Measurements from ENCODE around the gene DGKZ.

The DGKZ gene

DNA sequence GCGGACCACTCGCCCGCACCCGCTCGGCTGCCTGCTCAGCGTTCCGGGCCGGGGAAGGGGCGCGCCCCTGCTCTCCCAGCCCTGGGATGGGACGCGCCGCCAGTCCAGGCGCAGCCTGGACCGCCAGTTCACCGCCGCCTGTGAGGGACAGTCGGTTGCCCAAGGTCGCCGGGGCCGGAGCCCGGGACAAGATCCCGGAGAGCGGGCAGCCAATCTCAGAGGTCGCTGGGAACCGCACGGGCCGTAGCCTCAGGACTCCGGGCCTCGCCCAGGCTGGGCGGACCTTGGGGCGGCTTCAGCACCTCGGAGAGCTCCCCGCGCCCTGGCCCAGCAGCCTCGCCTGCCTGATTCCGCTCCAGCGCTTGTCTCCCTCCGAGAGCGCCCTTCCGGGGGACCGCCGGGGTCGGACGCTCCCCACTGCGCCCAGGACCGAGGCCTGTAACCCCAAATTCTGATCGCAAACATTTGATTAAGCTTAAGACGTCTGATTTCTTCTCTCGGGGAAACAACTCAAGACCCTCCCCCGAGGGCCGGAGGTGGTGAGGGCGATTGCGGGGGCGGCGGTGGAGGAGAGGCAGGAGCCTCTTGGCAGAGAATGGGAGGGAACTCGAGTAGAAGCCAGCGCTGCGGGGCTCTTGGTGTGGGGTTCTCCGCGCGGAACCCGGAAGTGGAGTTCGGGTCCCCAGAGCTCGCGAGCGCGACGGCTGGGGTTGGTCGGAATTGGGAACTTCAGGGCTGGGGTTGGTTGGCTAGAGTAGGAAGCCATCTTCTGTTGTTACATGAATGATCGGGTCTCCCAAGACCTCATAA lies 45.4 kb downstream of the DGKZ start:
- H3K4me1 Mint-ChIP-seq (ENCODE audit: low read depth): peaks cover 30% of the 10 kb centered on the region
- no peaks in the 10 kb centered on the region for H3K9me3 Mint-ChIP-seq
- peak overlapping the region; percentile 74 for H3K4me3 Mint-ChIP-seq
- peak; percentile 85 for DNase-seq
- H3K27ac Mint-ChIP-seq: no peak overlapping the region
- H3K36me3 Mint-ChIP-seq (ENCODE audit: low read depth): peaks cover 16% of the 10 kb centered on the region
- peaks cover 50% of the 10 kb centered on the region for H3K27me3 Mint-ChIP-seq

DNA sequence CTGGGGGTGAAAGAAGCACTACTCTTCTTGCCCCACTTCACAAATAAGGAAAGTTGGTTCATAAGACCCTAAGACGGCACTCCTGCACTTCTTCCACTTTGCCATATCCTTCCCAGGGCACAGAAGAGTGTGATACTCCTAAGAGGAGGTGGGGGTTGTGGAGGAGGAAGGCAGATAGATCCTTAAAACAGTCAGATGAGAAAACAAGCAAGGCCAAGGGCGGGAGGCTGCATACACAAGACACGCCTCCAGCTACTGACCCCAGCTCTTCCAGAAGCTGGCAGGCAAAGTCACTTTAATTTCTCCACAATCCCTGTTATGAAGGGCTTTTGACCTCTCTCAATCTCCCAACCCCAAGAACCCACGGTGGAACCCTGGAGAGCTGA lies 46.0 kb downstream of the DGKZ start:
- Mint-ChIP-seq H3K36me3 (ENCODE audit: low read depth) (peaks cover 22% of the 10 kb centered on the region), H3K9me3 (no peaks in the 10 kb centered on the region), H3K4me1 (ENCODE audit: low read depth) (peaks cover 26% of the 10 kb centered on the region), H3K27me3 (peaks cover 45% of the 10 kb centered on the region), H3K27ac (no peak overlapping the region), H3K4me3 (peak overlapping the region; percentile 74)
- DNase-seq: no peak

DNA sequence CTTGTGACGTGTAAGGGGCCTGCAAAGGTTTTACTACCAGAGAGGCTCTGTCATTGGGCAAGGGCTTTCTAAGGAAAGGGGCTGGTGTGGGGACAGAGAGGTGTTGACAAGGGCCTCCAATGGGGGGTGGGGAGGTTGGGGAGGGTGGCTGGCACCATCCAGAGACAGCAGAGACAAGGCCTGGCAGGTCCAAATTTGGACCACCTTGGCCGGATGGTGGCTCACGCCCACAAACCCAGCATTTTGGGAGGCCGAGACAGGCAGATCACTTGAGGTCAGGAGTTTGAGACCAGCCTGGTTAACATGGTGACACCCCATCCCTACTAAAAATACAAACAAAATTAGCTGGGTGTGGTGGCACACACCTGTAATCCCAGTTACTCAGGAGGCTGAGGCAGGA lies 46.5 kb downstream of the DGKZ start:
- Mint-ChIP-seq H3K9me3 (no peaks in the 10 kb centered on the region), H3K4me1 (ENCODE audit: low read depth) (peaks cover 22% of the 10 kb centered on the region), H3K27ac (no peak overlapping the region), H3K4me3 (no peak overlapping the region), H3K36me3 (ENCODE audit: low read depth) (peaks cover 27% of the 10 kb centered on the region), H3K27me3 (peaks cover 39% of the 10 kb centered on the region)
- no peak for DNase-seq

DNA sequence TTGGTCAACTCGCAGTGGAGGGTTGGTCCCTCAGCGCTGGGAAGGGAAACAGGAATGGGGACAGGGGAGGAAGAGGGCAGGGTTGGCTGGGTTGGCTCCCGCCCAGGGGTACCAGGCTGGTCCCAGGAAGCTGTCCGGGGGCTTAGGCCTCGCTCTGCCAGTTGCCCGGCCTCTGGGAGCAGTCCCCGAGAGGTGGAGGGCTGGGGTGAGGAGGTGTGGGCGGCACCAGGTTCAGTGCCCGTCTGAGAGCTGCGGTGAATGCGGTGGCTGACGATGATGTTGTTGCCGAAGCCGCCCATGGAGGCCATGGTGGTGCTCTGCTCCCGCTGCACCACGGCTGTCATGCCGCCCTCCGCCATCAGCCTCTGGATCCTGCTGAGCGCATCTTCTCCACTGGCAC lies 50.3 kb downstream of the DGKZ start:
- Mint-ChIP-seq H3K27me3 (peaks cover 15% of the 10 kb centered on the region), H3K36me3 (ENCODE audit: low read depth) (peaks cover 46% of the 10 kb centered on the region), H3K9me3 (no peaks in the 10 kb centered on the region), H3K4me3 (no peak overlapping the region), H3K4me1 (ENCODE audit: low read depth) (peaks cover 9% of the 10 kb centered on the region), H3K27ac (no peak overlapping the region)
- no peak for DNase-seq

DNA sequence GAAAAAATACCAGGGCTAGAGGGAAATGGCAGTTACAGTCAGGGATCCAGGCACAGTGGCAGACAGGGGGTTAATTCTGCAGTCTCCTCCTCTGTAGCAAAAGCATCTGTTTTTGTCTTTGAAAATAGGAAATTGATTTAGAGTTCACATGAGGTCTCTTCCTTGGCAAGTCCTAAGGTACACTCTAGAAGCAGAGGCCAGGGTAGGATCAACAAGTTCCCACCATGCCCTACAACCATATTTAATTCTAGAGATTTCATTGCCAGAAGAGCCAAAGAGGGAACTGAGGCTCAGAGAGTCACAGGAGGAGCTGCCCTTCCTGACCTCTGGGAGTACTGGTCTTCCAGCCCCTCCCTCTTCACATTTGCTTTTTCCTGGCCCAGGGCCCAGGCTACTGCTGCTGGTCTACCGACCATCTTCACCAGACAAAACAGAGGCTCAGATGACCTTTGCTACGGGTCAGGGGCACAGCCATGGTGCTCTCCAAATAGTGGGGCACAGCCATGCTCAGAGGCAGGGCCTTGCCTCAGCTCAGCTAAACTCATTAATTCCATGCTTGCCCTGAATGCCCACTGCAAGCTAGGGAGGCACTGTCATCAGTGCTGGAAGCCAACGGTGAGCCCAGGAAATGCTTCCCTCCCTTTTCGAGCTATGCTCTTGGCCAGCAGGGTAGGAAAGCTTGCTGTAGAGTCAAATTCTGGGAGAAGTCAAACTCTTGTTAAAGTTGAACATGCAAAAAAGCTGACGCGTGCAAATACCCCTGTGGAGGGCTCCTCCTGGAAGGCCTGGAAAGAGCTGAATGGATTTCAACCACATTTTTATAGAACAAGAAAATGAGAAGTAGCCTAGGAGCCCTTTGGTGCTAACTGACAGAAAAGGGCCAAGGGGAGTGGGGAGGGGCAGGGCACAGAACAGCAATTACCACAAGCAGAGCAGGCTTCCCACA lies 56.0 kb downstream of the DGKZ start:
- no peaks in the 10 kb centered on the region for H3K27me3 Mint-ChIP-seq
- no peak overlapping the region for H3K4me3 Mint-ChIP-seq
- DNase-seq: no peak
- no peaks in the 10 kb centered on the region for H3K4me1 Mint-ChIP-seq (ENCODE audit: low read depth)
- no peak overlapping the region for H3K27ac Mint-ChIP-seq
- H3K9me3 Mint-ChIP-seq: no peaks in the 10 kb centered on the region
- H3K36me3 Mint-ChIP-seq (ENCODE audit: low read depth): peaks cover 68% of the 10 kb centered on the region

DNA sequence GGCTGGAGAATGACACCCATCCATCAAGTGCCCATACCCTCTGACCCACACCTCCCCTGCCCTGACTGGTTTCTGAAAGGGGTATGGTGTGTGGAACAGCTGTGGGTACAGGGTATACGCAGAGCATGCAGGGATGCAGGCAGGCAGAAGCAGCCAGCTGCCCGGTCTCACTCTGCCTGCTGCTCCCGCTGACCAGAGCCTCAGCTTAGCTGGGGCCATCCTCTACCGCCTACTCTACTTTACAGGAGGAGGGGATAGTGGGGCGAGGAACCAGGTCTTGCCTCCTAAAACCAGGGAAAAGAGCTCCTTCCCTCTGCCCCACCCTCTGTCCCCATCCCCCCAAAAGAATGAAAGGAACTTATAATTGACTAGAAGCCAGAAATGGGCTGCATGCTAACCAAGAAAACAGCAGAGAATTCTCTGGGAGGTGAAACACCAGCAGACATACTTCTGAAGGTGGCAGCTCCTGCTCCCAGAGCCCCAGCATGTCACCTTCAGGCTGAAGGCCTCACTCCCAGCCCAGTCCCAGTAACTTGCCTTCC lies 57.3 kb downstream of the DGKZ start:
- H3K9me3 Mint-ChIP-seq: no peaks in the 10 kb centered on the region
- no peaks in the 10 kb centered on the region for H3K4me1 Mint-ChIP-seq (ENCODE audit: low read depth)
- H3K27ac Mint-ChIP-seq: no peak overlapping the region
- H3K4me3 Mint-ChIP-seq: no peak overlapping the region
- no peaks in the 10 kb centered on the region for H3K27me3 Mint-ChIP-seq
- peaks cover 73% of the 10 kb centered on the region for H3K36me3 Mint-ChIP-seq (ENCODE audit: low read depth)
- DNase-seq: no peak

DNA sequence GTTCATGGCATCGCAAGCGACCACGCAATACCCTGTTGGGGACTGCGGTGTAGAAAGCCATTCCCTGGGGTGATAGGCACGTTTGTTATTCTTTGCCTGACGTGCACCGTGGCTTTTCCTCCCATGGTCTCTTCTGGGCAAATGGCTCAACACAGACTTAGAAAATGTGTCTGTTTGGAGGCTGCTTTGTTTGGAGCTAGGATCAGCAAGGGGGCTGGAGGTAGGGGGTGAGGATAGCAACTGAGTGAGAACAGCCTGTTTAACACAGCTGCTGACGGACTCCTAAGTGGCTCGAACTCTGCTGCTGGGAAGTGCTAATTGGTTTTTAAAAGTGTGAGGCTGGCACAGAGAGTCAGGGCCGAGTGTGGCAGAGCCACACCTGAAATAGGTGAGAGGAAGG lies 60.4 kb downstream of the DGKZ start:
- Mint-ChIP-seq H3K9me3 (no peaks in the 10 kb centered on the region), H3K4me3 (no peak overlapping the region), H3K27me3 (no peaks in the 10 kb centered on the region), H3K27ac (no peak overlapping the region), H3K4me1 (ENCODE audit: low read depth) (no peaks in the 10 kb centered on the region), H3K36me3 (ENCODE audit: low read depth) (peaks cover 72% of the 10 kb centered on the region)
- DNase-seq: no peak

DNA sequence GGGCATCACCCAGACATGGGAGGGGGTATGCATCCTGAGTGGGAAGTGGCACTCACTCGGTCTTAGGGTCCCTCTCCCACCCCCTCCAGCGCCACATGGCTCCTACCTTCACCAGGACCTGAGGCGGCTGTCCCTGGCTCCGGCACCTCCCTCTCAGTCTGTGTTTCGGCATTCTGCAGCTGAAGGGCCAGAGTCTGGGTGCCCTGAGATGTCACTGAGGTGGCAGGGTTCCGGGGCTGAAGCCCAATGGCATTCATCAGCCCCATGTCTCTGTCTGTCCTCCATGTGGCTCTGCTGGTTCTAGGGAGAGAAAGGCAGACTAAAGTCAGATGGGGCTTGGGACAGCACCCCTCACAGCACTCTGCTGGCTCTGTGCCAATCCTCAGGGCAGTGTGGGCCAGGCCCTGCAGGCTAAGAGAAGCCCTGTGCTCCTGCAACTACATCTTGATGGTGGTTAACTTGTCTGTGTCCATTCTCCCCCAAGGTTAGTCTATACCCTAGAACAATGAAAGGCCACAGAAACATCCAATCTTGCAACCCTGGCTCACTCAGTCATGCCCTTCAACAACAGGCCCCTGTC lies 61.2 kb downstream of the DGKZ start:
- H3K27me3 Mint-ChIP-seq: no peaks in the 10 kb centered on the region
- no peaks in the 10 kb centered on the region for H3K9me3 Mint-ChIP-seq
- DNase-seq: no peak
- H3K36me3 Mint-ChIP-seq (ENCODE audit: low read depth): peaks cover 71% of the 10 kb centered on the region
- H3K4me3 Mint-ChIP-seq: no peak overlapping the region
- H3K27ac Mint-ChIP-seq: no peak overlapping the region
- no peaks in the 10 kb centered on the region for H3K4me1 Mint-ChIP-seq (ENCODE audit: low read depth)

DNA sequence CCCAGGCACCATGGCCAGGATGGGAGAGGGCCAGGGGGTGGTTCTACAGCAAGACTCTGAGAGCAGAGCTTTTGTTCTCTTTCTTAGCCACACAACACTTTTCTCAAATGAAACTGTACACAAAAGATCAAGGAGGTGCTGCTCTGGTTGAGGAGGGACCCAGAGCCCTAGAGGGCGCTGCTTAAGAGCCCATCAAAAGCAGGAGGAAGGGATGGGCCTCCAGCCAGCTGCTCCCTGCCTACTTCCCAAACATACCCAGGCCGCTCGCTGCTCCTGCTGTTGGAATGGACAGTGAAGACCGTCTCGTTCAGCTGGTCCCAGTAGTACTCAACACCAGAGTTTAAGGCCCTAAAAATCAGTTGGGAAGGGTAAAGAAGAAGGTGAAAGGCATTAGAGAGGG lies 62.8 kb downstream of the DGKZ start:
- DNase-seq: no peak
- peaks cover 13% of the 10 kb centered on the region for H3K4me1 Mint-ChIP-seq (ENCODE audit: low read depth)
- peaks cover 72% of the 10 kb centered on the region for H3K36me3 Mint-ChIP-seq (ENCODE audit: low read depth)
- no peak overlapping the region for H3K4me3 Mint-ChIP-seq
- H3K27ac Mint-ChIP-seq: no peak overlapping the region
- no peaks in the 10 kb centered on the region for H3K9me3 Mint-ChIP-seq
- no peaks in the 10 kb centered on the region for H3K27me3 Mint-ChIP-seq

DNA sequence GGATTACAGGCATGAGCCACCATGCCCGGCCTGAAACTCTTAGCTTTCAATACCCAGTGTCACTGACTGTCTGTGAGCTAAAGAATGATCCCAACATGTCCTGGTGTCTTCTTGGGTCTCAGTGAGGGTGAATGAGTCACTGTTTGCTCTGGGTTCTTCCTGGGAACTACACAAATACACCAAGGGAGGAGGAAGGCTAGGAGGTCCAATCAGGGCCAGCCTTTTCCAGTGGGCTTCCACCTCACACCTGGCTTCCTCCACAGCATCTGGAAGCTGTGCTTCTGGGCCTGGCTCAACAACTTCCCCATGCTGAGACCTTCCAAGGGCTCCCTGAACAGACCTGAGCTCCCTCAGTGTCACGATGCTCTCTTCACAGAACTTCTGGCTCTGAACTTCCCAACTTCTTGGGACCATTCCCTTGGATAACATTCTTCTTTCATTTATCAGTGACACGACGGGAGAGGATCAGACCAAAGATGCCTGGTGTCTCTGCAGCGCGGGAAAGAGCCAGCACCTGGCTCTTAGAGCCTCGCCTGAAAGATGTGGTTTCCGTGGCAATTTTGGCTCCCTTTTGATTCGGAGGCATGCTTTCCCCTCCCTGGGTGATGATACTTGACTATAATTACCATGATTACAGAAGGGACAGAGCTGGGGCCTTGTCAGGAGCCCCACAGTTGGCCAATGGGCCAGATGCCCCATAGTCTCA lies 66.7 kb downstream of the DGKZ start:
- Mint-ChIP-seq H3K36me3 (ENCODE audit: low read depth) (peaks cover 78% of the 10 kb centered on the region), H3K27me3 (no peaks in the 10 kb centered on the region)

DNA sequence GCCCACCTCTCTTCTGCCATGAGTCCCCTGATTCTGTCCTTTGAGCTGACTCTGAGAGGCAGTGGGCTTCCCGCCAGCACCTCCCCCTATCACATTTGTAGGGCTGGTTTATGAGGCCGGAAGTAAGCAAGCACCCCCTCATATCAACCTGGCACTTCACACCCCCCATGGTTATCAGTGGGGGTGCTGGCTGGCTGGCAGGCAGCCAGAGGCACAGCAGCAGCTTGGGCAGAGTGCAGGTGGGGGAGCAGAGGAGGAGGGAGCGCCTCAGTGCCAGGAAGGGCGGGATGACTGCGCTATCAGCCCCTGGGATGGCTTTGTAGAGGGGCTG lies 67.2 kb downstream of the DGKZ start:
- Mint-ChIP-seq H3K4me1 (ENCODE audit: low read depth) (peaks cover 24% of the 10 kb centered on the region), H3K27me3 (no peaks in the 10 kb centered on the region), H3K4me3 (no peak overlapping the region), H3K36me3 (ENCODE audit: low read depth) (peaks cover 76% of the 10 kb centered on the region), H3K27ac (no peak overlapping the region), H3K9me3 (no peaks in the 10 kb centered on the region)
- DNase-seq: no peak

More for the DNA sequence above, 66.7 kb downstream of the DGKZ start:
- H3K9me3 Mint-ChIP-seq: no peaks in the 10 kb centered on the region
- DNase-seq: no peak
- peaks cover 24% of the 10 kb centered on the region for H3K4me1 Mint-ChIP-seq (ENCODE audit: low read depth)
- H3K27ac Mint-ChIP-seq: no peak overlapping the region
- no peak overlapping the region for H3K4me3 Mint-ChIP-seq

DNA sequence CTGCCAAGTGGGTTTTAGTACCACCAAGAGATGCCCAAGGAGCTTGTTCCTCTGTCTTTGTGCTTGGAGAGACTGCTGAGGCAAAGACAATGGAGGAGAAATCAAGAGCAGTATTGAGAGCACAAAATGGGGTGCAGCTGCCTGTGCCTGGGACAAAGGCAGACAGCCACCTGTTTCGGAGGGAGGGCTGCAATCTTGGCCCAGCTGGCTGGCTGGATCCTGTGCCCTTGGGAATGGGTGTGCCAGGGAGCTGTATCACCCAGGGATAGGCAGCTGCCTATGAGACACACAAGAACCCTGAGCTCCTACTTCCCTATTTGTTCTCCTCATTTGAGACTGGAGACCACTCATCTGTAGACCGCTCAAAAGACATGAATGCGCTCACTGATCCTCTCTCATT lies 67.6 kb downstream of the DGKZ start:
- Mint-ChIP-seq H3K27me3 (no peaks in the 10 kb centered on the region), H3K27ac (no peak overlapping the region)
- DNase-seq: no peak

DNA sequence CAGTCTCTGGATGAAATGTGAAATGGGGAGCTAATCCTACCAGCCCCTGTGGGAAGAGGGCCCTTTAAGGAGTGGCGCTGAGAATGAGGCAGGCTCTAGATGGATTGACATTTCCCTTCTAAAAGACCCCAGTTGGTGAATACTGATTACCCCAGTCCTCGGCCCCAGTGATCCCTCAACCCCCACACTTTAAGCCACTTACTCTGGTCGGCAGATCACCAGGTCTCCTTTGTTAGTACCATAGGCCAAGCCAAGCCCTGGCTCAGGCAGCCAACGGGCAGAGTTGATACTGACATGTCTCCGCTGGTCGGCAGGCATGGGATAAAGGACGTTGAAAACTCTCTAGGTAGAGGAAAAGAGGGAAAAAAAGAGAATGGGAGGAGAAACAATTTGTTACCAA lies 70.4 kb downstream of the DGKZ start:
- Mint-ChIP-seq H3K27me3 (no peaks in the 10 kb centered on the region), H3K27ac (no peak overlapping the region), H3K4me1 (ENCODE audit: low read depth) (peaks cover 24% of the 10 kb centered on the region), H3K4me3 (no peak overlapping the region), H3K36me3 (ENCODE audit: low read depth) (peaks cover 84% of the 10 kb centered on the region), H3K9me3 (no peaks in the 10 kb centered on the region)
- no peak for DNase-seq

More for the DNA sequence above, 67.6 kb downstream of the DGKZ start:
- peaks cover 71% of the 10 kb centered on the region for H3K36me3 Mint-ChIP-seq (ENCODE audit: low read depth)
- H3K9me3 Mint-ChIP-seq: no peaks in the 10 kb centered on the region
- H3K4me3 Mint-ChIP-seq: no peak overlapping the region
- H3K4me1 Mint-ChIP-seq (ENCODE audit: low read depth): peaks cover 24% of the 10 kb centered on the region

DNA sequence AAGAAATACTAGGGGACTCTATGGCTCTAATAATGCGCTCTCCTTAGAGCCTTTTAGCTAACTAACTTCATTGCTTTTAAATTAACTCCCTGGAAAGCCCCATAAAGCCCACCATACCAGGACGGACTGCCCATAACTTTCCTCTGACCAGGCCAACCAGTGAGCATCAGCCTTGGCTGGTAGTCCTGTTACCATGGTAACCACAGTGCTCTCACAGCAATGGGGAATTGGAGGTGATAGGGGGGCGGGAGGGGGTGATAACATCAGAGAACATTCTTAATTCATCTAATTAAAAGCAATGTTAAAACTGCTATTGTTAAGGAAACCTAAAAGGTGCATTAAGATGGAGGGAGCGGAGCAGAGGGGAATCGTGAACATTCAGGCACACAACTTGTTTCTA lies 71.5 kb downstream of the DGKZ start:
- Mint-ChIP-seq H3K4me1 (ENCODE audit: low read depth) (peaks cover 24% of the 10 kb centered on the region), H3K36me3 (ENCODE audit: low read depth) (peaks cover 78% of the 10 kb centered on the region), H3K9me3 (no peaks in the 10 kb centered on the region), H3K27me3 (no peaks in the 10 kb centered on the region), H3K4me3 (no peak overlapping the region), H3K27ac (no peak overlapping the region)
- DNase-seq: no peak

All from activated T-cell treated with anti-CD3 and anti-CD28 coated beads, Interleukin-2, amount 50 U/mL, for 24 hours (primary cell).